Smooth muscle cell of the brain vasculature (primary cell): ENCODE measurements around the gene CCZ1B.
"Not testable (repeated sequence)": the region's sequence is repeated elsewhere in the genome, so short reads cannot be mapped to it uniquely, and the experiment has no call there.

Experiments
- DNase-seq: peaks from one replicate; pipeline ENCODE4 v3.0.0-alpha.2; 2012; ENCODE audit warnings: low read depth, low spot score

CCZ1B gene

DNA sequence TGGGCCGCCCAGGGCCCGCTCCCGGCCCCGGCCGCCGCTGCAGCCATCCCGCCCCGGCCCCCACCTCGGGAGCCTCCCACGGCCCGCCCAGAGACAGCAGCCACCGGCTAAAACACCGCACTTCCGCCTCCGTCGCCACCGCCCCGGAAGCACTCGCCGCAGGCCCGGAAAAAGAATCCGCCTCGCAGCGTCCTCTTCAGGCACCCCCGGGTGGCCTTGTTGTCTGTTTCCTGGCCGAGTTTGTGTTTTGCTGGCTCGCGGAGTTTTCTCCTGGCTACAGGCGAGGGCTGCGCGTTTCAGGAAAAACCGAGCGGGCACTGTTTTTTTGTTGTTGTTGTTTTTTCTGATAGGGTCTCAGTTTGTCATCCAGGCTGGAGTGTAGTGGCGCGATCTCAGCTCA is at the start of gene CCZ1B:
Gene CCZ1B, minus strand, starts transcription at position 125 of the 400 bp plus-strand sequence. Its CDS starts 78 bp downstream, at position 47.
- DNase-seq = peak; percentile 20

DNA sequence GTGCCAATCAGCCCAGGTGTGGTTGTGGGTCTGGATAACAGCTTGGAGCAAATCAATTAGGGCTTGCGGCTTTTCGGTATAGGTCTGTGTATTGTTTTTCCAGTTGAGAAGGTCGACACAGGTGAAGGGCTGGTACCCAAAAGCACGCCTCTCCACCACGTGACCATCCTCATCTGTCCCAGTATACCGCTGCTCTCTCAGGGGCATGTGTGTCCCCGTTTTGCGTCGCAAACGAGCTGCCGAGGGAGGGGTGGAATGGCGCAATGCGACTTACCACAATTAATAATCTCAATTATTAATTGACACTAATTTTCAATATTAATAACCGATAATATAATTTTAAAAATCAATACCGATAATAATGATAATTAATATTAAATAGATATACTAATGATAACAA is 48.9 kb upstream of the CCZ1B start:
- not testable (repeated sequence) for DNase-seq

DNA sequence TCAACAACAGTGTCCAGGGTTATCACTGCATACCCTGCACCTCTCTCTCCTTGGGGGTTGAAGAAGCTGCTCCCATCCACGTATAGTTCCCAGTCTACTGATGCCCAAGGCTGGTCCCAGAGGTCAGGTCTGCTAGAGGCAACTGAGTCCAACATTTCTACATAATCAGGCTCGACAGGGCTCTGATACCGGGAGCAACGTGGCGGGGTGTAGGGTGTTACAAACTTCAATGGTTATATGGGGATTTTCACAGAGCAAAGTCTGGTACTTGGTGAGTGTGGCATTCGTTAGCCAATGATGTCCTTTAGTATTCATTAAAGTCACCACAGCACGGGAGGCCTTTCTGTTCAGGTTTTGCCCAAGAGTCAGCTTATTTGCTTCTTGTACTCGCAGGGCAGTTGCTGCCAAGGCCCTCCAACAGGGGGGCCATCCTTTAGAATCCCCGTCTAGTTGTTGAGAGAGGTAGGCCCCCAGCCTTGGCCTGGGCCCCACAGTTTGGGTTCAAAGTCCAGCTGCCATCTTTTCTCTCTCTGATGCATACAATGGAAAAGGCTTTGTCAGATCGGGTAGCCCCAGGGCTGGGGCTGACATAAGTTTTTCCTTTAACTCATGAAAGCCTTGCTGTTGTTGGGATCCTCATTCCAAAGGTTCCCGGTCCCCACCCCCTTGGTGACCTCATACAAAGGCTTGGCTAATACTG is 46.3 kb upstream of the CCZ1B start:
- not testable (repeated sequence) for DNase-seq

DNA sequence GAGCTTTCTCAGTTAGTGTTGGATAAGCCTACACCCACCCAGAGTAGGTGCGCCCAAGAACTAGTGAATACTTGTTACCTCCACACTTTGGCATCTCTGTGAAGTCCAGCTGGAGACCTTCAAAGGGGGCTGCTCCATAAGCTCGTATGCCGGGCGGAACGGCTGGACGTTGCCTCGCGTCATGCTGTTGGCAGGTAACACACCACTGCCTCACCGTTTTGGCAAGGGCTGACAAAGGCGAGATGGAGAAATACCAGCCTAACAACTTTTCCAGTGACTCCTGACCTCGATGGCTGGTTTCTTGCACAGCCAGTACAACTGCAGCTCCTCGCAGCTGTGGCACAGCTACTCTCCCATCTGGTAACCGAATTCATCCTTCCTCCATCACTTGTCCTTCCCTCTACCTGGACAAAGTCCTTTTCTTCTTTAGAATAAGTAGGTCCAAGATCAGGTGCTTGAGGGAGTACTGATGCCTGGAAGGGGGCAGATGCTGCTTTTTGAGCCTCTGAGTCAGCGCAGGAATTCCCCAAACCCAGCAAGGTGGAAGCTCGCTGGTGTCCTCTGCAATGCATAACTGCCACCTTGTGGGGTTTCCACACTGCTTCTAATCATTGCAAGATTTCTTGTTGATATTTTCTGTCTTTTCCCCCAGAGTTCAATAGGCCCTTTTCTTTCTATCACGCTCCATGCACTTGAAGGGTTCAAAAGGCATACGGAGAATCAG is 45.5 kb upstream of the CCZ1B start:
- not testable (repeated sequence) for DNase-seq

DNA sequence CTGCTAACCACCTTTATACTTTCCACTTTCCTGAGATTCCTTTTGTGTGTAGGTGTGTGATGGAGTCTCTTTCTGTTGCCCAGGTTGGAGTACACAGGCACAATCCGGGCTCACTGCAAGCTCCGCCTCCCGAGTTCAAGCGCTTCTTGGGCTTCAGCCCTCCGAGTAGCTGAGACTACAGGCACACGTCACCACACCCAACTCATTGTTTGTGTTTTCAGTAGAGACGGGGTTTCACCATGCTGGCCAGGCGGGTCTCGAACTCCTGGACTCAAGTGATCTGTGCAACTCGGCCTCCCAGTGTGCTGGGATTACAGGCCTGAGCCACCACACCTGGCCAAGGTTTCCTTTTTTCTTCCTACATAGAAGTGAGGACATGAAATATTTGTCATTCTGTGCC is 38.7 kb upstream of the CCZ1B start:
- DNase-seq = not testable (repeated sequence)

DNA sequence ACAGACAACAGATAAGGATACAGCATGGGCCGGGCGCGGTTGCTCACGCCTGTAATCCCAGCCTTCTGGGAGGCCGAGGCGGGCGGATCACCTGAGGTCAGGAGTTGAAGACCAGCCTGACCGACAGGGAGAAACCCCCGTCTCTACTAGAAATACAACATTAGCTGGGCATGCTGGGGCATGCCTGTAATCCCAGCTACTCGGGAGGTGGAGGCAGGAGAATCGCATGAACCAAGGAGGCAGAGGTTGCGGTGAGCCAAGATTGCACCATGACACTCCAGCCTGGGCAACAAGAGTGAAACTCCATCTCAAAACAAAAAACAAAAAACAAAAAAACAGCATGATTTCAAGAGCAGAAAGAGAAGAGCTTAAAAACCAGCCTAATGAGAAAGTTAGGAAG is 38.1 kb upstream of the CCZ1B start:
- DNase-seq = not testable (repeated sequence)

DNA sequence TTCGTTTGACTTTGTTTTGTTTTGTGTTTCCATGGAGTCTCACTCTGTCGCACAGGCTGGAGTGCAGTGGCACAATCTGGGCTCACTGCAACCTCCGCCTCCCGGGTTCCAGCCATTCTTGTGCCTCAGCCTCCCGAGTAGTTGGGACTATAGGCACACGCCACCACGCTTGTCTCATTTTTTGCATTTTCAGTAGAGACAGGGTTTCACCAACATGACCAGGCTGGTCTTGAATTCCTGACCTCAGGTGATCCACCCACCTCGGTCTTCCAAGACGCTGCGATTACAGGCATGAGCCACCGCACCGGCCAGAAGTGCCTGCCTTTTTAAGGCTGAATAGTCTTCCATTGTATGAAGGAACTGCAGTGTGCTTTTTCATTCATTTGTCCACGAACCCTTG is 36.8 kb upstream of the CCZ1B start:
- not testable (repeated sequence) for DNase-seq

DNA sequence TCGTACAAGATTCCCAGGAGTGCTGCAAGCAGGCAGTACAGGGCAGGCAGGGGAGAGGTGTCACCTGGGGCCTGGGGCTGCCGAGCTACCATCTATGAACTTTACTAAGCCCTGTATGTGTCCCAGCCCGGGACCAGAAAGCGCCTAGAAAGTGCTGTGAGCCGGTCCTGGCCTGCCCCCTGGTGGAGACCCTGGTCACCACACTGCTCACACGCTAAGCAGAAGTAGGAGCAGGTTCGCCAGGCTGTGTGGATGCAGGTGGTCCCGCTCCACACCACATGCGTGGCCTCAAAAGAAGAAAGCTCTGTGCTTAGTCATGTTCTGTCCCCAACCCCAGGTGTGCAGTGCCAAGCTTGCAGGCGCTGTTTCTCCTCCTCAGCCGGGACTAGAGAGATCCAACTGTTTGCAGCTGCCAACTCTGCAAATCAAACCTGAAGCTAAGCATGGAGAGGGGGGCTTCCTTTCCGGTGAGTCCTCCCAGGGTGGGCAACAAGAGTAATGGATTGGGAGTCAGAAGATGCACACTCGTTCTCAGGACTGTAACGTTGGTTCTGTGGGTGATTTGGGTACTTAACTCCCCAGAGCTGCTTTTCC is 31.7 kb upstream of the CCZ1B start:
- peak; percentile 0 for DNase-seq

DNA sequence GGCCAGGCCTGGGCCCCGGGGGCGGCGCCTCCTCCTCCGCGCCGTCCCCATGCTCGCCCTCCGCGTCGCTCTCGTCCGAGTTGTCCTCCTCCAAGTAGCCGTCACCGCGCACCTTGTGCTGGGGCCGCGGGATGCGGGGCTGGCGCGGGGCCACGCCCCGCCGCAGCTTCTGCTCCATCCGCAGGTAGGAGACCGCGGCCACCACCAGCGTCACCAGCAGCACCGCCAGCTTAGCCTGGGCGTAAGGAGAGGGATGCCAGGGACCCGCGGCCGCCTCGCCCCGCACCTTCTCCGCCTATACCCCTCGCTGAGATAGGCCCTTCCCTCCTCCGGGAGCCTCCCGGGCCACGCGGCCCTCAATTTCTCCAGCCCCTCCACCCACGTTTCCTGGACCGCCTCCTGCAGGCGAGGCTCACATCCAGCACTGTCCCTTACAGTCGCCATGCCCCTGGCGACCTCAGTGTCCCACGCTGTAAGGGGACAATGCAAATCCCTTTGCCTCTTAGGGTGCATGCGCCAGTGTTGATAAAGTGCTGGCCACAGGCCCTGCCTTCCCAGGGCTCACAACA is 29.6 kb upstream of the CCZ1B start:
- DNase-seq = not testable (repeated sequence)

DNA sequence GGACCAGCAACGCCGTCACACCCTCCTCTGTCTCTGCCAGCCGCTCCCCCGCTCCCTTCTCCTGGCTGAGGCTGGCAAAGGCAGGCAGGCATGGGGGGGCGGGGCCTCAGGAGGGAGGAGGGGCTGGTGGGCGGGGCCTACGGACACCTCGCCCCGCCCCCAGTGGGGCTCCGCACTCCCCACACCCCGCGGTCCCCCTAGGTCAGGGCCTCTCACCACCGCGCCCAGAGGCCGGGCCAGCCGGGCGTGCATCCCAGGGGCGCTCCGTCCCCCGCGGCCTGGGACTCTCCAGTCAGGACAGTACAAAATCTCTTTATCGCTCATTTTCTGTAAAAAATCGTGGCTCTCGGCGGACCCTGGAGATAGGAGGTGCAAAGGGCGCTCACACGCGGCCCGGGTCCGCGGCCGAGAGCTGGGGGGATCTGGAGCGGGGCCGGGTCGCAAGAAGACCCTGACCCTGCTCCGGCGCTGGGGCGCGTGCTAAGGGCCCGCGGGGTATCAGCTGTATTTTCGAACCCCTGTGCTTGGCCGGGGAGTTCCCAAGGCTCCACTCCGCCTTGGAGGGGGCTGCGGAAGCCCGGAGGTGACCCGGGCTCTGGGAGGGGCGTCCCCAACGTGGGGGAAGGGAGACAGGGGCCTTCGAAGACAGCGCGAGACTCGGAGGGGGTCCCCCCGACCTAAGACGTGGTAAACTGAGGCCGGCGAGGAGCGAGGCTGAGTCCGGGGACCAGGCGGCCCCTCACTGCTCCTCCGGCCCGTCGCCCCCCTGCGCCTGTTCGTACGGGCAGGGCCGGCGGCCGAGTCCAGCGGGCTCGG is 28.9 kb upstream of the CCZ1B start:
- not testable (repeated sequence) for DNase-seq

DNA sequence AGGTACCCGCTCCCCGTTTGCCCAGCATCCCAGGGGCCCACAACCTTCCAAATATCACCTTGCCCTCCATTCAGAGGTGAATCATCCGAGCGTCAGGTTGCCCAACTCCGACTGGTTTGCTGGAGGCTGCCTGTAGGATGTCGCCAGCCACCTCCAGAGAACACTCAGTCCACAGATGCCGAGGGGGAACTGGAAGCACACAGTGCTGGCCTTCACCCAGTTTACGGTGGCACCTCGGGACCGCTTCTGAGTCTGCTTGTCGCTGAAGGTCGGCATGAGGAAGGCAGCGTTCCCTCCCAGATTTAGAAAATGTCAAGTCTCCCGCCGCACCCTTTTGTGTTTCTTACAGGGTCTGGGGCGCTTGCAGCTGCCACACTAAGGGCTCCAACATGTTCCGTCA is 27.6 kb upstream of the CCZ1B start:
- DNase-seq = not testable (repeated sequence)

DNA sequence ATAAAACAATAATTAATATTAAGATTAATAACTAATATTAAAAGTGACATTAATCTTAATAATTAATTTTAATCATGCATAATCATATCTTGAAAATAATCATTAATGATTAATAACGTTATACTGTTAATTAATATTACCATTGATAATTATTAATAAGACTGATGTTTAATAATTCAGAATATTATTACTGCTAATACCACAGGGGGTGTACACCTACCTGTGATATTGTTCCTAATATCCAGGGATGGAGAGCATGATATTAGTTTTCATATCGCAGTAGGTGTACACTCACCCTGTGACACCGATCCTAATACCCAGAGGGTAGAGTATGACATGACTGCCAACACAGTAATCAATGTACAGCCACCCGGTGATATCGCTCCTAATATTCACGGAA is 23.1 kb upstream of the CCZ1B start:
- DNase-seq = not testable (repeated sequence)

DNA sequence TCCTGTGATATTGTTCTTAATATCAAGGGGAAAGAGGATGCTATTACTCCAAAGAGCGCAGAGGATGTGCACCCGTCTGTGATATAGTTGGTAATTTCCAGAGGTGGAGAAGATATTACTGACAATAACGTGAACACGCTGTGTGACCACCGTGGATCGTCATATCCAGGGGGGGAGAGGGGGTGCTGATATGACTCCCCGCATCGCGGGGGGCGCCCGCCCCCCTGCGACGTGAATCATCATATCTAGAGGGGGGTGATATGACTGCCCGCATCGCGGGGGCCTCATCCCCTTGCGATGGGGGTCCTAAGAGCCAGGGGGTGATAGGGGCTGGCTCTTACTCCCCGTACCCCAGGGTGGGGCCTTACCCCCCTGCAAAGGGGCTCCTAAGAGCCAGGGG is 21.7 kb upstream of the CCZ1B start:
- not testable (repeated sequence) for DNase-seq

DNA sequence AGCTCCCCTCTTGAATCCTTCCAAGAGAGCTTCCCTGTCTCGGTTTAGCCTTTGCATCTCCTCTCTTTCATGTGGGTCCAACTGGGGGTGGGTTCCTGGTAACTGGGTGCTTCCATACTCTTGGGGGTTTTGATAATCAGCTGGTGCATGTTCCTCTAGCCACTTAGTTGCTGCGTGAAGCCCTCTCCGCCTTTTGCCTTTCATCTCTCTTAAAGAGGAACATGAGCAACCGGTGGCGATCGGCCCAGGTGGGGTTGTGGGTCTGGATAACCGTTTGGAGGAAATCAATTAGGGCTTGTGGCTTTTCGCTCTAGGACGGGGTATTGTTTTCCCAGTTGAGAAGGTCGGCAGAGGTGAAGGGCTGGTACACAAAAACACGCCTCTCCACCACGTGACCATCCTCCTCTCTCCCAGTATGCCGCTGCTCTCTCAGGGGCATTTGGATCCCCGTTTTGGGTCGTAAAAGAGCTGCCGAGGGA is 19.9 kb upstream of the CCZ1B start:
- not testable (repeated sequence) for DNase-seq

DNA sequence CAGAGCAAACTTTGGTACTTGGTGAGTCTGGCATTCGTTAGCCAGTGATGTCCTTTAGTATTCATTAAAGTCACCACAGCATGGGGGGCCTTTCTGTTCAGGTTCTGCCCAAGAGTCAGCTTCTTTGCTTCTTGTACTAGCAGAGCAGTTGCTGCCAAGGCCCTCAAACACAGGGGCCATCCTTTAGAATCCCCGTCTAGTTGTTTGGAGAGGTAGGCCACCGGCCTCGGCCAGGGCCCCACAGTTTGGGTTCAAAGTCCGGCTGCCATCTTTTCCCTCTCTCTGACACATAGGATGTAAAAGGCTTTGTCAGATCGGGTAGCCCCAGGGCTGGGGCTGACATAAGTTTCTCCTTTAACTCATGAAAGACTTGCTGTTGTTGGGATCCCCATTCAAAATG is 17.6 kb upstream of the CCZ1B start:
- not testable (repeated sequence) for DNase-seq

DNA sequence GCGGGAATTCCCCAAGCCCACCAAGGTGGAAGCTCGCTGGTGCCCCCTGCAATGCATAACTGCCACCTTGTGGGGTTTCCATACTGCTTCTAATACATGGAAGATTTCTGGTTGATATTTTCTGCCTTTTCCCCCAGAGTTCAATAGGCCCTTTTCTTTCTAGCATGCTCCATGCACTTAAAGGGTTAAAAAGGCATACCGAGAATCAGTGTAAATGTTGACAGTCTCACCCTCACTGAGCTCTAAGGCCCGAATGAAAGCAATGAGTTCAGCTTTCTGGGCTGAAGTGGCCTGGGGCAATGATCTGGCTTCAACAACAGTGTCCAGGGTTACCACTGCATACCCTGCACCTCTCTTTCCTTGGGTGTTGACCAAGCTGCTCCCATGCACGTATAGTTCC is 17.0 kb upstream of the CCZ1B start:
- not testable (repeated sequence) for DNase-seq

DNA sequence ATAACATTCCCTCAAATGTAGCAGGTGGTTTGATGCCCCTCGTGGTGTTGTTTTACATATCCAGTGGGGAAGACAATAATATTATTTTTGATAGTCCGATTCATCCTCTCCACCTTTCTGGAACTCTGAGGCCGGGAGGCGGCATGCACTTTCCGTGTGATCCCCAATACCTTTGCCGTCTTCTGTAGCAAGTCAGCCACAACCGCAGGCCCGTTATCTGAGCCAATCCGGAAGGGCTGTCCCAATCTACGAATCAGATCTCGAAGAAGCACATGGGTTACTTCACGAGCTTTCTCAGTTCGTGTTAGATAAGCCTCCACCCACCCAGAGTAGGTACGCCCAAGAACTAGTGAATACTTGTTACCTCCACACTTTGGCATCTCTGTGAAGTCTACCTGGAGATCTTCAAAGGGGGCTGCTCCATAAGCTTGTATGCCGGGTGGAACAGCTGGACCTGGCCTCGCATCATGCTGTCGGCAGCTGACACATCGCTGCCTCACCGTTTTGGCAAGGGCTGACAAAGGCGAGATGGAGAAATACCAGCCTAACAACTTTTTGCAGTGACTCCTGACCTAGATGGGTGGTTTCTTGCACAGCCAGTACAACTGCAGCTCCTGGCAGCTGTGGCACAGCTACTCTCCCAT is 16.3 kb upstream of the CCZ1B start:
- DNase-seq = not testable (repeated sequence)

DNA sequence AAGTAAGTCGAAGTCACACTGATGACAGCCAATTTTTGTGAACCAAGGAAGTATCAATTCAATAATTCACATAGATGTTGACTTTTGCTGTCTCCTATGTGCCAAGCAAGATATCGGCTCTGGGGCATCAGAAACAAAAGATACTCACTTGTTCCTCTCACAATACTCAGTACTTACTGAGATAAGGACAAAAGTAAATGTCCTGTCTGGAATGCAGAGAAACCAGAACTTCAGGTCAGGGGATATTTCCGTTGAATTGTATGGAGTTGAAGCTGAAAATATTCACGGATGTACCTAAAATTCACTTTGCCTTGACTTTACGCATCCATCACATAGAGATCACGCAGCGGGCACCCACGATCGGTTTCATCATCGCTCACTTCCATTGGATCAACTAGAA is 11.0 kb upstream of the CCZ1B start:
- not testable (repeated sequence) for DNase-seq

DNA sequence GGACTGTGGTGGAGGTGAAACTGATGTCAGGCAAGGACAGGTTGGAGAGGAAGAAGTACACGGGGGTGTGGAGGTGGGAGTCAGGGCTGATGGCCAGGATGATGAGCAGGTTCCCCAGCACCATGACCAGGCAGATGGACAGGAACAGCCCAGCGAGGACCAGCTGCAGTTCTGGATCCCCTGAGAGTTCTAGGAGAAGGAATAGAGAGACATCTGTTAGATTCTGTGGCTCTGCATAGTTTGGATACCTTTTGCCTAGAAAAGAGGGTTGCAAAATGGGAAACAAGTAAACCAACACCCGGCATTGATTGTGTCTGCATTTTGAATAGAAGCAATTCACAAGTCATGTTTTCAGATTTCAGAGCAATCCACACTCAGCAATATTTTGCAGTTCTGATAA is 9.4 kb upstream of the CCZ1B start:
- DNase-seq = not testable (repeated sequence)

DNA sequence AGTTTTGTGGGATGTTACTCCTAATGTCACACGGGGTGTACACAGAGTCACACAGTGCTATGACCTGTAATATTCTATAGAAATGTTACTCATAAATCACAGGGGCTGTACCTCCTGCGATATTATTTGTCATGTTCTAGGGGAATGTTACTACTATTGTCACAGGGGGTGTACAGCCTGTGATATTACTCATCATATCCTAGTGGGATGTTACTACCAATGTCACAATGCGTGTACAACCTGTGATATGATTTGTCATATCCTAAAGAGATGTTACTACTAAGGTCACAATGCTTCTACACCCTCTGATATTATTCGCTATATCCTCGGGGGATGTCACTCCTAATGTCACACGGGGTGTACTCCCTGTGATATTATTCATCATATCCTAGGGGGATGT is 7.6 kb upstream of the CCZ1B start:
- DNase-seq = no peak
